Keratinocyte (primary cell): ENCODE results near the gene SERINC5. TPM values are rescaled to one million over a fixed set of nuclear protein-coding genes. Genes with fewer than 3 reads are reported as not detected.
"Not testable (repeated sequence)": the region's sequence is repeated elsewhere in the genome, so short reads cannot be mapped to it uniquely, and the experiment has no call there.

Source experiments
- DNase-seq: peaks from one replicate; pipeline ENCODE4 v3.0.0-alpha.2; 2011; ENCODE audit warnings: low read depth, missing footprints, low spot score
- FAIRE-seq: peaks from 2 replicates; lab custom pipeline; 2011; peaks lifted over from hg19 to GRCh38; lab: Jason Lieb, UNC
- H2AFZ ChIP-seq: 2 replicates; pipeline ENCODE4 v1.6.0; 2012; ENCODE audit warnings: low read length, control low read depth, inconsistent platforms; ENCODE audit not compliant: control insufficient read depth
- H3K27ac ChIP-seq: 2 replicates; pipeline ENCODE4 v1.5.1; 2011; ENCODE audit warnings: low read length; ENCODE audit not compliant: control insufficient read depth, insufficient read depth
- H3K27me3 ChIP-seq: 3 replicates; pipeline ENCODE4 v1.6.0; 2011; ENCODE audit warnings: low read length; ENCODE audit not compliant: control insufficient read depth, insufficient read depth; ENCODE audit errors: extremely low read depth
- H3K36me3 ChIP-seq, 2 experiments: 2 replicates in 1 of 2; 3 replicates in 1 of 2; pipeline ENCODE4 v1.5.1; 2011; ENCODE audit warnings: low read length in 2 of 2, mild to moderate bottlenecking in 1 of 2; ENCODE audit not compliant: control insufficient read depth in 2 of 2, insufficient read depth in 2 of 2; ENCODE audit errors: extremely low read depth in 1 of 2
- H3K4me1 ChIP-seq: 3 replicates; pipeline ENCODE4 v1.5.1; 2011; ENCODE audit warnings: low read length; ENCODE audit not compliant: control insufficient read depth, insufficient read depth; ENCODE audit errors: extremely low read depth
- H3K4me2 ChIP-seq: 3 replicates; pipeline ENCODE4 v1.6.0; 2011; ENCODE audit warnings: low read depth, low read length; ENCODE audit not compliant: control insufficient read depth, insufficient read depth; ENCODE audit errors: extremely low read depth
- H3K4me3 ChIP-seq, 3 experiments: fragments of 200-600 bp in 1 of 3; sonication (generic) in 1 of 3; 2 replicates in 2 of 3; 3 replicates in 1 of 3; pipeline ENCODE4 v1.5.1; 2011 to 2016; ENCODE audit warnings: low read length in 3 of 3, mild to moderate bottlenecking in 3 of 3, control low read depth in 2 of 3, inconsistent platforms in 1 of 3, low read depth in 1 of 3, mixed read lengths in 1 of 3, mixed run types in 1 of 3, moderate library complexity in 1 of 3; ENCODE audit not compliant: control insufficient read depth in 2 of 3, insufficient read depth in 2 of 3; ENCODE audit errors: extremely low read depth in 1 of 3
- H3K79me2 ChIP-seq: 2 replicates; pipeline ENCODE4 v1.6.0; 2012; ENCODE audit warnings: low read length; ENCODE audit not compliant: control insufficient read depth, insufficient read depth
- H3K9ac ChIP-seq: 3 replicates; pipeline ENCODE4 v1.6.0; 2011; ENCODE audit warnings: low read length; ENCODE audit not compliant: control insufficient read depth, insufficient read depth; ENCODE audit errors: extremely low read depth
- H3K9me1 ChIP-seq: 3 replicates; pipeline ENCODE4 v1.6.0; 2011; ENCODE audit warnings: low read length; ENCODE audit not compliant: control insufficient read depth, insufficient read depth; ENCODE audit errors: extremely low read depth
- H3K9me3 ChIP-seq: 2 replicates; pipeline ENCODE4 v1.5.1; 2012; ENCODE audit warnings: low read depth, low read length; ENCODE audit not compliant: control insufficient read depth
- H4K20me1 ChIP-seq: 3 replicates; pipeline ENCODE4 v1.6.0; 2011; ENCODE audit warnings: low read length; ENCODE audit not compliant: control insufficient read depth, insufficient read depth; ENCODE audit errors: extremely low read depth
- CTCF ChIP-seq, 3 experiments: IDR thresholded peaks in 1 of 3; conservative IDR thresholded peaks in 1 of 3; optimal IDR thresholded peaks in 1 of 3; 2 replicates in 2 of 3; 3 replicates in 1 of 3; pipeline versions ENCODE3 to v1.5.1; 2011; ENCODE audit warnings: low read length in 3 of 3, mild to moderate bottlenecking in 3 of 3, moderate library complexity in 2 of 3, control low read depth in 1 of 3, inconsistent platforms in 1 of 3; ENCODE audit not compliant: insufficient read depth in 2 of 3; ENCODE audit errors: extremely low read depth in 1 of 3
- EZH2 ChIP-seq: IDR thresholded peaks from one replicate; pipeline ENCODE4 v1.6.1; 2012; ENCODE audit warnings: inconsistent platforms, mild to moderate bottlenecking, low read length, moderate library complexity
- dilution Hi-C: fragments of 300-500 bp; cut with MboI; formaldehyde crosslinking; loops from one replicate; pipeline ENCODE4 v1.7.0; 2020; ENCODE audit warnings: low sequenced_read_pairs; ENCODE audit not compliant: extremely low pct_ligation_motif_present
- polyA plus RNA-seq, 5 experiments: library from polyadenylated mRNA; depleted of rRNA in 3 of 5; stranded (reverse) in 3 of 5; stranded (forward) in 1 of 5; unstranded in 1 of 5; fragments of >200 nt; gene quantifications; 1 replicate in 1 of 5; 2 replicates in 3 of 5; 3 replicates in 1 of 5; pipeline versions ENCODE4 v1.2.1 to v1.2.3, GENCODE V29; 2011 to 2012; ENCODE audit warnings: missing spikeins in 2 of 5, low read depth in 1 of 5, low replicate concordance in 1 of 5

Gene SERINC5
- polyA plus RNA-seq, 1 donor (not counting 4 experiments of a cell fraction or from before 2014, with no cell fraction given) = 20.0 TPM

- FAIRE-seq = no peak
- Histone ChIP-seq H3K9me1 (no peaks in the 10 kb centered on the region), H3K79me2 (peaks cover 13% of the 10 kb centered on the region), H3K27ac (no peak overlapping the region), H3K36me3 (no peaks in the 10 kb centered on the region), H3K4me2 (no peak overlapping the region), H3K4me3 (no peak overlapping the region), H2AFZ (no peak overlapping the region), H3K9me3 (no peaks in the 10 kb centered on the region), H4K20me1 (no peaks in the 10 kb centered on the region), H3K9ac (no peak overlapping the region), H3K4me1 (peaks cover 9% of the 10 kb centered on the region), H3K27me3 (no peaks in the 10 kb centered on the region)
- TF ChIP-seq EZH2 (no peak), CTCF (optimal IDR thresholded peaks at IDR 0.05 in 1 of 3, IDR thresholded peaks at IDR 0.05 in 1 of 3, conservative IDR thresholded peaks at IDR 0.05 in 1 of 3; ENCODE audit: extremely low read depth in 1 of 3, insufficient read depth in 2 of 3, low read length in 3 of 3) (no peak)
- dilution Hi-C loops = no loop called here
- no peak for DNase-seq
Measured at GRCh38 chr5:80187421-80188090, 68.3 kb downstream of the SERINC5 start.

- H3K9ac ChIP-seq, DNase-seq, FAIRE-seq, H3K27ac ChIP-seq, H2AFZ ChIP-seq, dilution Hi-C loops, H3K4me2 ChIP-seq, H3K9me3 ChIP-seq, H3K79me2 ChIP-seq, H3K9me1 ChIP-seq, H3K4me3 ChIP-seq, H3K27me3 ChIP-seq, H4K20me1 ChIP-seq, H3K36me3 ChIP-seq: not testable (repeated sequence)
- peaks cover 17% of the 10 kb centered on the region for H3K4me1 ChIP-seq
Measured at GRCh38 chr5:80185535-80185934, 70.3 kb downstream of the SERINC5 start.

GRCh38 chr5:80185095-80185494 is 70.8 kb downstream of the SERINC5 start:
- Histone ChIP-seq H3K36me3 (no peaks in the 10 kb centered on the region), H3K4me2 (no peak overlapping the region), H3K4me3 (no peak overlapping the region), H2AFZ (no peak overlapping the region), H4K20me1 (no peaks in the 10 kb centered on the region), H3K9me1 (no peaks in the 10 kb centered on the region), H3K27ac (no peak overlapping the region), H3K27me3 (no peaks in the 10 kb centered on the region), H3K9me3 (no peaks in the 10 kb centered on the region), H3K9ac (no peak overlapping the region), H3K79me2 (peaks cover 5% of the 10 kb centered on the region), H3K4me1 (peaks cover 17% of the 10 kb centered on the region)
- FAIRE-seq (no peak), DNase-seq (no peak)
- TF ChIP-seq CTCF (optimal IDR thresholded peaks at IDR 0.05 in 1 of 3, IDR thresholded peaks at IDR 0.05 in 1 of 3, conservative IDR thresholded peaks at IDR 0.05 in 1 of 3; ENCODE audit: extremely low read depth in 1 of 3, insufficient read depth in 2 of 3, low read length in 3 of 3) (no peak), EZH2 (no peak)
- dilution Hi-C loops = no loop called here
